HG03039 (cell line): Measurements from ENCODE around the gene THSD4.
"Not testable (repeated sequence)": the region's sequence is repeated elsewhere in the genome, so short reads cannot be mapped to it uniquely, and the experiment has no call there.

ENCODE experiments used
- ATAC-seq: cut with Tn5 transposase; IDR thresholded peaks from one replicate; pipeline ENCODE4 v1.9.1; 2021; ENCODE audit warnings: mild to moderate bottlenecking, moderate library complexity; ENCODE audit not compliant: unreplicated experiment

THSD4 gene

DNA sequence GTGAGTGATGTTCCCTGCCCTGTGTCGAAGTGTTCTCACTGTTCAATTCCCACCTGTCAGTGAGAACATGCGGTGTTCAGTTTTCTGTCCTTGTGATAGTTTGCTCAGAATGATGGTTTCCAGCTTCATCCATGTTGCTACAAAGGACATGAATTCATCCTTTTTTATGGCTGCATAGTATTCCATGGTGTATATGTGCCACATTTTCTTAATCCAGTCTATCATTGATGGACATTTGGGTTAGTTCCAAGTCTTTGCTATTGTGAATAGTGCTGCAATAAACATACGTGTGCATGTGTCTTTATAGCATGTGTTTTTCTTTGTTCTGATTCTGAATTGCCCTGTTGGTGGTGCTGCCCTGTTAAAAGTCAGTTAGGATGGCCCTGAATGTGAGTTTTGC lies 204.2 kb downstream of the THSD4 start:
- ATAC-seq, result not testable (repeated sequence)

DNA sequence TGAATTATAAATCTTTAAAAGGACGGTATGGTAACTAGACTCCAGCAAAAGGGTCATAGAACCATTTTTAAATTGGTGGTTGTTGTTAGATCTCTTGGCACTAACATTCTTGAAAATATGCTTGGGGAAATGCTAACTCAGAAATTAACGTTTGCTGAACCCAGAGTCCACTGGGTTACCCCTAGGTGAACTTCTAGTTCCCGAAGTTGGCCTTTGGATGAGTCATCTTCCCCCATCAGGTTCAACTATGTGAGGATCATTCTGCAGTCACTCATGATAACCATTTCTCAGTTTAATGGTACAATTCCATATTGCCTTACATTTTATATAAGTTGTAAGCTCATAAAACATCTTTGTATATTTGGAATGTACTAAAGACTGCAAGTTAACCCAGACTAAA lies 204.7 kb downstream of the THSD4 start:
- no peak for ATAC-seq

DNA sequence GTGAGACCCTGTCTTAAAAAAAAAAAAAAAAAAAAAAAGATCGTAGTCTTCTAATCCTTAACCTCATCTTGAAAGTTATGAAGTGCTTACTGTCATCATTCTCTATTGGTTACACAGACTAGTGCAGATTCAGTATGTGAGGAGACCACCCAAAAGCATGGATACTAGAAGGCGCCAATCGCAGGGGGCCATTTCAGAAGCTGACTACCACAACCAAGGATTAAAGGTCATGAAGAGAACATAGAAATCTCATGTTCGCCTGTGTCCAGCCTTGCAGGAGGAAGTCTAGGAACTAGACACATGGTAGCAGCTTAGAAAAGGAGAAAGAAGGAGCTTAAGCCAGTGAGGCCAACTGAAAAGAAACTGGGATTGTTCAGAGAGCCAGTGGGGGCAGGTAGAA lies 207.8 kb downstream of the THSD4 start:
- no peak for ATAC-seq

DNA sequence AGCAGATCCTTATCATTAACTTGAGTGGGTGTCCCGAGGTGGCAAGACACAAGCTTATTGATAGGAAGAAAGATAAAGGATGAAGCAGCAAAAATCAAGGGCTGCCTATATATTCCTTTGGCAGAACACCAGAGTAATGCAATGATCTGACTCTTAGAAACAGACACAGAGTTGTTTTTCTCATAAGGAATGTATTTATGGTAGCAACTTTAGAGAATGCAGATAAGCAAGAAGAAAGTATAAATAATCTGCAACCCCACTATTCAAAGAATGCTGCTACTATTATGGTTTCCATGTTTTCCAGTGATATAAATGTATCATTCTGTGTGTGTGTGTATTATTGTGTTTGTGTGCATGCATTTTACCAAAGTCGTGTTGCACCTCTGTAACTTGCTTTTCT lies 208.3 kb downstream of the THSD4 start:
- ATAC-seq, result no peak

DNA sequence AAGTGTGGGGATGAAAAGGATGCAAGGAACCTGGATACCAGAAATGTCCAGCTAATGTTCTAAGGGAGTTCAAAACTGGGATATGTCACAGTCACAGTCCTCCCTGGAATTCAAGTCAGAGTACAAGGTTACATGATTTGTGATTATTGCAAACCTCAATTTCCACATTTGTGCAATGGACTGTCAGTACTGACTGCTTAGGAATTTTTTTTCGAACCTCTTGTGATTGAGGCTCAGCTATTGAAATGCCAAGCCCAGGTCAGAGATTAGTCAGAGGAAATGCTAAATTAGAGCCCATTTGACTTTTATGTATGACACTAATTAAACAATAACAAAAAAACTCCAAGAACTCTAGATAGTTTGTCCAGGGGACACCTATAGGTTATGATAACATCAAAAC lies 210.2 kb downstream of the THSD4 start:
- ATAC-seq, result no peak

DNA sequence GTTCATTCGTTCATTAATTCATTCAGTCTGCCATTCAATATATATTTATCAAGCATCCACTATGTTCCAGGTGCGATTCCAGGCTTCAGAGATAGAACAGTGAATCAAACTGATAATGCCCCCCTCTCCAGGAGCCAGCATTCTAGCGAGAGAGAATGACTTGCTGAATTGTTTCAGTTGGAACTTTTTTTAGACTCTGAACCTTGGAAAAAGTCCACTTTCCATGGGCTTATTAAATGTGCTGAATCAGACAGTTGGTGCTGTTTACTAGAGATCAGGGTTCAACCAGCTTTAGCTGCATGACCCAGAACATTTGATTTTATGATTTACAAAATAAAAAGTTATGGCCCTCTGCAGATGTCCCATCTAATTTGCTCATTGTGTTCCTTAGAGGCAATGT lies 213.2 kb downstream of the THSD4 start:
- no peak for ATAC-seq

DNA sequence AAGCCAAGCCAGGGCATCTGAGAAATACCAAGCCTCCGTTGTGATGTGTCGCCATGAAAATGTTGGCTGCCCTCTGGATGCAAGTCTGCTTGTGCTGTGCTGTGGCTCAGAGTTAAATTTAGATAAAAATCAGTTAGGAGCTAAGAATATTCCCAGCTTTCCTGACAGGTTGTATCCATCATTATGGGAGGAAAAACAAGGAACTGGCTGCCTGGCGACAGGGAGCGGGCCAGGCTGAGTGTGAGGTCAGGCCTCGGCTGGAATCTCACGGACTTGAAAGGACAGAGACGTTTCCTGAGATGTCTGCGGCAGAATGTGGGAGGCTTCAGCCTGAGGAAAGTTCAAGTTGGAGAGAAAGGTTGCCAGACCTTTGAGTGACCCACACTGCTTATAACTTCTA lies 213.8 kb downstream of the THSD4 start:
- no peak for ATAC-seq

DNA sequence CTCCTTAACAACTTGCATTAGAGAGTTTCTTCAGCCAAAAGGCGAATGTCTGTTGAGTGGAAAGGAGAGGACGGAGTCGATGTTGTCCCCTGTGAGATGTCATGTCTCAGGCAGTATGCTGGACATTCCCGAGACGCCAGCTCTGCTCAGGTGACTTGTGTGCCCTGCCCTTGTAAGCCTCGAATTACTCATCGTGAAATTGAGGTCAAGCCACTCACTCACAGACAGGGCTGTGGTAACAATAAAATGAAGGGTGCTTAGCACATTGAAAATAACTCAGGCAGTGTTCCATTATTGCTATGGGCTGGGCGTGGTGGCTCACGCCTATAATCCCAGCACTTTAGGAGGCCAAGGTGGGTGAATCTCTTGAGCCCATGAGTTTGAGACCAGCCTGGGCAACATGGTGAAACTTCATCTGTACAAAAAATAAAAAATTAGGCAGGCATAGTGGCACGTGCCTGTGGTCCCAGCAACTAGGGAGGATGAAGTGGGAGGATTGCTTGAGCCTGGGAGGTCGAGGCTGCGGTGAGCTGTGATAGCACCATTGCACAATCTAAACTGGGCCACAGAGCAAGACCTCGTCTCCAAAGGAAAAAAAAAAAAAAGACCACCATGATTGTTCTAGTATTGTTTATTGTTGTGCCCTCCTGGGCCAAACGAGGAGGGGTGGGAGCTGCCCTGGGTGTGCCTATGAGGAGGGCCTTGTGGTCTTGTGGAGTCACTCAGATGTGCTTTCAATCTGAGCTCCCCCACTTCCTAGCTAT lies 214.4 kb downstream of the THSD4 start:
- ATAC-seq, result no peak

DNA sequence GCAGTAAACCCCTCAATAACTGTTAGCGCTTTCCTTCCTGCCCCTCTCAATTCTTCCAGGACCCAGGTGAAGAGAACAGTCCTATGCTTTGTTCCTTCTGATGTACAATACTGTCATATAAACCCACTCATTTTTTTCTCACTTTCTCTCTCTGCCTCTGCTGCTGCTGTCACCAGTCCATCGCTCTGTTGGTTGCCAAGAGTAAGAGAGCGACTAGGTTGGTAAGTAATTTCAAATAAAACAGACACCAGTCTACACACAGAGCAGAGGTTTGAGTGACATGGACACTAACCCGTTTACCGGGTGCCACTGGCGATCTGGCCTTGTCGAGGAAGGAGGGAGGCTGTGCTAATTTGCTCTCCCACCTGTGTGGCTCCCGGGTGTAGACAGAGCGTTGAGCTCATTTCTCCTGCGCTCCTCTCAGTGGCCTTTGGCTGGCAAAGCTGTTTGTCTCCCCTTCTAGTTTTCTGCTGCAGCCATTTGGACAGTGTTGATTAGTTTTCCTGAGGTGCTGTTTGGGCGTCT lies 215.4 kb downstream of the THSD4 start:
- no peak for ATAC-seq

DNA sequence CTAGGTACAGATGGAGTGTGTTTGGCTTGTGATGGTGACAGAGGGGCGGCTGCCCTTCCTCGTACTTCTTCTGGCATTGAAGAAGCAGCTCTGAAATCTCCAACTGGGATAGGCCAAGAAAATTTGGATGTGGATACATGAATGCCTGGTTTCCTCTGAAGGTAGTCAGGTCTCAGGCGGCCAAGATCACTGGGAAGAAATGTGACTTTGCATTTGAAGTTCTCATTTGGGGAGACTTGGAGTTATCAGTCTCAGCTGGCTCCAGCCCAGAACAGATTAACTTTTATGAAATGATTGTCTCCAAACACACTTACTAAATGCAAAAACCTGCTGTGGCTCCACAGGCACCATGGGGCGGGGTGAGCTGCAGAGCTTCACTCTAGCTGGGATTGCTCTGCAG lies 215.9 kb downstream of the THSD4 start:
- ATAC-seq, result no peak

DNA sequence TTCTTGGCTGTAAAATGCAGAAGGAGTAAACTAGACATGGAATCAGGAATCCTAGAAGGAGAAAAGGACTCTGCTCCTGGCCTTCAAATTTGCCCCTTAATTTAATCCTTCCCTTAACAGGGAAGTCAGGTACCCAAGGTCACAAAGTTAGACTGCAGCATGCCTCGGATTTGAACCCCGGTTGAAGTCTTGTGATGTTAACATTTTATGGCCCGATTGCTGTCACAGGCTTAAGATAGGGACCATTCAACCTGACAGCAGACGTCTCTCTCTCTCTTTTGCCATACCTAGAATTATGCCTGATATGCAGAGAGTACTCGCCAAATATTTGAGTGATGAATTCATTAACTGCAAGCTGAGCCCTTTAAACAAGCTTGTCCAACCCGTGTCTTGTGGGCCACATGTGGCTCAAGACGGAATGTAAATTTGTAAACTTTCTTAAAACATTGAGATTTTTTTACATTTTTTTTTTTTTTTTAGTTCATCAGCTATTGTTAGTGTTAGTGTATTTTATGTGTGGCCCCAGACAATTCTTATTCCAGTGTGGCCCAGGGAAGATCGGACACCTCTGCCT lies 217.2 kb downstream of the THSD4 start:
- ATAC-seq, result no peak

DNA sequence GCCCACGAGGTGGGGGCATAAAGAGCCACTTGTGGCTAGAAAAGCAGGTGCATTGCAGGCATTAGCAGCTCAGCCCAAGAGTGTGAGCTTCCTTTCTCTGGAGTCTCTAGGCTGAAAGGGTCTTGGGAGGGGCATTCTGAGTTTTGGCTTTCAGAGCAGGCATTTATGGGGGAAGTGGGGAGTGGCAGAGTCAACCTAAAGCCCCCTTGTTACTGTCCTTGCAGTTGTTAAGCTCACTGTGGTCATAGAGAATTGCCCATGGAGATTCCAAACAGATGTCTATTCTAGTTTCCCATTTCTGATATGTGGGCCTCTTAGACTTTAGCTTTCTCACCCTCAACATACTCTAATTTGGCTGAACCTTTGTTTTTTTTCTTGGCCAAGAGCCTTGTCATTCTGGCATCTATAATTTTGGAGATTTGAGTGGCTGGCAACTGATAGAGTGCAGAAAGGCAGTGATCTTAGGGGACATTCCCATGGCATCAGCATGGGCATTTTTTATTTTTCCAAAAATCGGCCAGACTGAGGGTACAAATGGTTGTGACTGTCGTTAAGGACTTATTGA lies 217.9 kb downstream of the THSD4 start:
- no peak for ATAC-seq

DNA sequence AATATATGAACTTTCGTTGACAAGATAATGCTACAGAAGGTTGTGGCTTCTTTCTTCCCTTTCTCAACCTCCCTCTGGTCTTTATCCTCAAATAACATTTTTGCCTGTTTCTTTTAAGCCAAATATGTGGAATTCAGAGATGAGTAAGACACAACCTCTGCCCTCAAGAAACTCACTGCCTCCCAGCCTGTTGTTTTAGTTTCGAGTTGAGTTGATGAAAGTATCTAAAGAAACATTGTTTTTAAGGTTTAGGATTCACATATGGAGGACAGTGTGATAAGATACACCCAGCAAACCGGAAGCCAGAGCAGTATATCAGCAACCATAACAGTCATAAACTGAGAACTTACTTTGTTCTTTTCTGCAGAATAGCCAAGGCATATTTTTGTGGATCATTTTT lies 218.6 kb downstream of the THSD4 start:
- no peak for ATAC-seq

DNA sequence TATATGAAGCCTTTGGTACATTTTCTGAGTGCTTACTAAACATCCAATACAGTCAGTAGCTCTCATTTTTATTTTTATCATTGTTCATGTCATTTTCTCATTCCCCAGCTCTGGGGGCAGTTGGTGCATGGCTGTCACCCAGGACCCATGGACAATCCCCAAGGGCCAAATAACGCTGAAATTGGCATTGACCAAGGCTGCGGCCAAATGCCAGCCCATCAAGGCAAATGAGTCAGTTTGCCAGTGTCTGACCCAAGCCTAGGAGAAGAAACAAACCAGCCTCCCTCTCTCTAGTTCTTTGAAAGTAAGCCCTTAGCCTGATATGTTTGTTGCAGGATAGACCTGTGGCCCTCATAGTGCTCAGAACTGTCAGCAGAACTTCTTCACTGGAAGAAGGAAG lies 219.2 kb downstream of the THSD4 start:
- ATAC-seq, result no peak

DNA sequence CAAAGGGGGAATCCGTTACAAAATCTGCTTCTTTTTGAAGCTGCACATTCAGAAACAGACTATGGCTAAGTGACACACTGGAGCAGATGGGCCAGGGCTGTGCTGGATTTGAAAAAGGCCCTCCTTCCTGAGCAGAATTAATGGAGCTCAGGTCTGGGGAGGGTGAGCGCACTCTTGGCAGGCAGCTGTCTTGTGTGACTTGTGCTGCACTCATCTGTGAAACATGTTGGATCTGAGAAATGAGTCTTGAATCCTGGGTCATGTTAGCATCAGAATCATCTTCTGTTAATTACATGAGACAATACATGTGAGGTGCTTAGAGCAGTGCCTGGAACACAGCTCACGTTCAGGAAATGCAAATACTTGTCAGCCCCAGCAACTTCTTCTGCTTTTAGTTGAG lies 219.6 kb downstream of the THSD4 start:
- ATAC-seq, result no peak

DNA sequence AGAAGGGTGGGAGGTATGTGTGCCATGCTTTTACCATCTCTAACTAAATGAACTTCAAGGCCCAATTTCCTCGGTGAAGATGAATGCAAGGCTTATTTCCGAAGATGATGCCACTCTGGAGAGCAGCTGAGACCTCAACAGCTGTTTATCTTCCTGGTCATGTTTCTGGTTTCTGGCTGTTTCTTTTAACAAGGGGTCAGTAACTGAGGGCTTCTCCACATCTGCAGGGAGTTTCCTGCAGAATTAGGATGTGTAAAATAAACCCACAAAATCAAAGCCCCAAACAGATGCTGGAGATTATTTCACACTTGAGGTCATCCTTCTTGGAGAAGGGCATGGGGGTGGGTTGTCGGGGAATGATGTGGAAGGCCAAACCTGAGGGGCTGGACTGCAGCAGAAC lies 220.3 kb downstream of the THSD4 start:
- ATAC-seq, result no peak

DNA sequence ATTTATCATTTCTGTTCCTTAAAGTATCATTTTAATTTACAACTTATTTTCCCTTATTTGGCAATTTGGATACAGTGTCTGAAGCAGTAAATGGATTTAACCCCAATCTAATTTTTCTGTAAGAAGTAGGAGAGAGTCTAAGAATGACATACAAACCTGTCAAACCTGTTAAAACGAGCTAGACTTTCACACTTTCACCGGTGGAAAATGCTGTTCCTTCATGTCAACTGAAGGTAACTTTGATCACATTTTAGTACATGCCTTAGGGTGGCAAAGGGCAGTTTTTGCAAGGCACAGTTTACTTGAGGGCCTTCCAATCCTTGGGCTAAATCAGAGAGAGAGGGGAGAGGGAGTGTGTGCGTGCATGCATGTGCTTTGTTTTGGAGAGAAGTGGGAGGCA lies 221.4 kb downstream of the THSD4 start:
- ATAC-seq, result no peak

DNA sequence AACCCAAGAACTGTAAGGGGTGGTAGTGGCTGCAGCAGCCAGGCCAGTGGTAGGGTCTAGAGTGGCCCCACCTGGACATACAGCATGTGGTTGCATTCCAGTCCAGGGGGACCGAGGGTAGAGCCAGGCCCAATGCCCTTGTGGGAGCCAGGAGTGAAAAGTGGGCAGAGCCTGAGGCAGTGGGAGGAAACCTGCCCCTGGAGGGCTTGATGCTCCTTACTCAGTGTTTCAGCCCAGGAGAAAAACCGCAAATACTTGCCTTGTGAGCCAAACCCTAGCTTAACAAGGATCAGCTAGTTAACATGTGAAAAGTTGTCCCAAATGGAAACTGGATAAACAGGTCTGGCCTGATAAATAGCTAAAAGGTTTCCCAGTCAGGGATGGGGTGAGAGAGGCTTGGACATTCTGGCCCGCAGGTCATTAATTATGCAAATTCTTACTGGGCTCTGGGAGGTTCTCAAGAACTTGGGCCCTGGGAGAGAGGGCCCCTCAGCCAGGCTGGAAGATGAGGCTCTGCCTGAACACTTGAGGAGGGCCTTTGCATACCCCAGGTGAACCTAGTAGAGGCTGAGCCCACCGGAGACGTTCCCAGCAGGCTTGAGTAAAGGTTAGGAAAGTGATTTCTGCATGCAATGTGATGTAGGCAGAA lies 222.1 kb downstream of the THSD4 start:
- ATAC-seq, result no peak

DNA sequence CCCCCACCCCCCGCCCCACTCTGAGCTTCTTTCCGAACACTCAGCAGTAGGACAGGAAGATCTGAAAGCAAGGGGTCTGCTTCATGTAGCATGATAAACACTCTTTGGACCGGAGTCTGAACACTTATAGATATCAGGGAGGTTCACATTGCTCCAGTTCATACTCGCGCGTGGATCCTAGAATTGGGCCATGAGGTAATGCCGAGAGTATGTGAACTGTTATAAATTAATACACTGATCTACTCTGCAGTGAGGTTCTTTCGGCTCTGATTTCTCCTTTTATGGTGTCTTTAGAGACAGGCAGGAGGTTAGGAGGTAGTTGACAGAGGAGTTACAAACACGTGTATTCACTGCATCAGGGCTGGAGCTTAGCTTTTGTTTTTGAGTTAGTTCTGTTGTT lies 223.0 kb downstream of the THSD4 start:
- ATAC-seq, result no peak

DNA sequence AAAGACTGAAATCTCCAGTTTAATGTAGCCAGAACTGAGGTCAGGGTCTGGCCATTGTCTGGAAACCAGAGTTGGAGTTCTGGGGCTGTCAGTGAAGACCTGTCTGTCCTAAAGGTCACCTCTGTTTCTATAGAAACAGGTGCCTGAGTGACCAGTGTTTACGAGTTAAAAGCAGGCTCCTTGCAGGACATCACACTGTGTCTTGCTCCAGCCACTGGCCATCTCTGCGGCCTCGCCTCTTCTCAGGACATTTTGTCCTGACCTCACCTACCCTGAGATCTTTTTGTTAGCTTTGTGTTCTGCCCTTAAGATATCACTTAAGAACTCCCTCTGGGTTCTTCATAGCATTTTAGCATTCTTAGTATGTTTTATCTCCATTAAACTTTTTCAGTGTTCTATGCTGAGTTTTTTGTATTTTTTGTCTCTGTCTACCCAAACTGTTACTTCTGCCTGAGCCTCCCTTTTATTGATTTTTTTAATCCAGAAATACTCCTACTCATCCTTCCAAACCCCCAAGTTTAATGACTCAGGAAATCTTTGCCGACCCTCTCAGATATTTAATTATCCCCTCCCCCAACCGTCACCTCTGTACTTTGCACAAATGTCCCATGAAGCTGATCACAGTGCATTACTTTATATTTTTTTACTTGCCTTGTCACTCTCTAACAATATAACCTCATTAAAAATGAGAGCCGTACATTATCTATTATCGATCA lies 223.7 kb downstream of the THSD4 start:
- ATAC-seq, result no peak

DNA sequence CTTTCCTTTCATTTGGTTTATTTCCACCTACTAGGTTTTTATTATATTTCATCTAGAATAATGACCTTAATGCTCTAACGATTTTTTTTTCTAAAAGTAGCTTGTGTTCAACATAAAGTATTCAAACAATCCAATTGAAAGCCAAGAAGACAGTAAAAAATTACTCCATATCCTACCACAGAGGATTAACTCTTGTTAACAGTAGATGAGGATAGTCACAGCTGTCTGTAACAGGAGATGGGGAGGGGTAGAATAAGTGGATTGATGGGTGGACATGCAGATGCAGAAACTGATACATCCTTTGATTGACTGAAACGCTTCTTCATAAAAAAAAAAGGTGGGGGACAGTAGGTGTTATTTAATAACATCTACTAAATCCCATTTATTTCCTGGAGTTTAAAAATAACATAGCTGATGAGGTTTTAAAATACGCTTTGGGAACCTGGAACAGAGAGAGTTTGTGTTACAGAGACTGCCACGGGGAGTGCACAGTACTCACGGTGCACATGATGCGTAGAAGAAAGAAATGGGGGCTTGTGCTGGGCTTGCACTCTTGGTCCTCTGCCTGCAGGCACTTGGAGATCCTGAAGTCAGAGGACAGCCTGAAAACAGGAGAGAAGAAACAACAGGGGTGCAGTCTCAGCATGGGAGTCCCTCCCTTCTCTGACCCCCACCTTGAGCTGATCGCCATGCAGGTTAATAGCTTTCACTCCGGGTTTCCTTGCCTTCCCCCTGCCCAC lies 226.7 kb downstream of the THSD4 start:
- ATAC-seq, result no peak
